ENCODE measurements around the gene PARP6.
"Not testable (repeated sequence)": the region's sequence is repeated elsewhere in the genome, so short reads cannot be mapped to it uniquely, and the experiment has no call there.

Gene PARP6

DNA sequence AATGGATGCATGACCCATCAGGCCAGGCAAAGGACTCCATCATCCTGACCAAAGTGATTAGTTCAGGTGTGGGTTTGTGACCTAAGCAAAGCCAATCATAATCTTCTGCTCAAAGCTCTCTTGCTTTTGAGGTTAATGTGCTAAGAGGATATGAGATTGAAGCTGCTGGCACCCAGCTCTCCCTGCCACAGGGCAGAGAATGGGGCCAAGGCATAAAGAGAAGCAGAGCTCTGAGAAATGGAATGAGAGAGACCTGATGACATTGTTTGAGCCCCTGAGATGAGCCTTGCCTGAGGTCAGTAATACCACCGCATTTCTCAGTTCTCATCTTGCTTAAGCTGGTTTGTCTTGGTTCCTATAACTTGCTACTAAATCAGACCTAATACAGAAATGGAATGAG, 6.4 kb upstream of the PARP6 start:
- no peak for DNase-seq (ENCODE audit: low read depth)

DNA sequence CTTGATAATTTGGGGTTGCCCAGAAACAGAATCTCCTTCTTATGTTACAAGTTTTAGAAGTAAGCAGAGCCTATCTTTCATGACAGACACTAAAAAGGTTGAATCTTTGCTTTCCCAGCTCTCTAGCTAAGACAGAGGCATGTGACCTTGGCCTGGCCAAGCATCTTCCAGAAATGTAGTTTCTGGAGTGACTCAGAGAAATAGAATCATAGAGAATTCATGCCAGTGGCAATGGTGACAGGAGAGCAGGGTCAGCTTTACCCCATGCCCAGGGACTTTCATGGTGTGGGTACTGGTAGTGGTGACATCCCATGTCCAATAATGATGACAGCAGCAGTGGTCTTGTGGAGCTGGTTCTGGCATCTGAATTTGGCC, 4.0 kb upstream of the PARP6 start:
- no peak for DNase-seq (ENCODE audit: low read depth)

DNA sequence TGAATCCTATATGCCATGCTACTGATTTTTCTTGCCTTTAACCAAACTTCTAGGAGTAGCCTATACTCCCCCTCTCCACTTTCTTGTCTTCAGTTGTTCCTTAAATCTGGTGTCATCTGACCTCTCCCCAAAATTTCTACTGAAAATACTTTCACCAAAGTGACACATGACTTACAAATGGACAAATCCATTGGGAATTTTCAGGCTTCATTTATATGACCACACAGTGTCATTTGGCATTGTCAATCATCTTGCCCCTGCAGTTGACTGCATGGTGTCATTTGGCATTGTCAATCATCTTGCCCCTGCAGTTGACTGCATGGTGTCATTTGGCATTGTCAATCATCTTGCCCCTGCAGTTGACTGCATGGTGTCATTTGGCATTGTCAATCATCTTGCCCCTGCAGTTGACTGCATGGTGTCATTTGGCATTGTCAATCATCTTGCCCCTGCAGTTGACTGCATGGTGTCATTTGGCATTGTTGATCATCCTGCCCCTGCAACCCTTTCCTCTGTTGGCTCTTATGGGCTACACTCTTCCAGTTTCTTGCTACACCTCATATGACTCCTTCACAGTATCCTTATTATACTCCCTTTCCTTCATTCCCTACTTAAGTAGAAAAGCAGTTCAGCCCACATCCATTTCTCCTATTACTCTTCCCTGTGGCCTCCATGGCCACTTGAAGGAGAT, 3.4 kb upstream of the PARP6 start:
- DNase-seq (ENCODE audit: low read depth): not testable (repeated sequence)

DNA sequence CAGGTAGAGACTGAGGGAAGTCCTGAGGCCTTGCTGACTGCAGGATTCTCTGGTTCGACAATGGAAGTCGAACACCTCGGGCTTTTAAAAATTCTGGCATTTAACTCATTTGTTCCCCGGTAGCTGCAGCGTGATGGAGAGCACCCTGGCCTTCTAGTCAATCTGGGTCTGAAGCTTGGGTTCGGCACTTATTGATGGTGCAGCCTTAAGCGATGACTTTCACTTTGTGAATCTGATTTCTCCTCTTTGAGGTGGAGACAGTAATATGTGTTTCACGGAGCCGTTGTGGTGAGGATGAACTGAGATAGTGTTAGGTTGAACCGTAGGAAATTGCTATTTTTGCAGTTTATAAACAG, 621 bp upstream of the PARP6 start:
- DNase-seq (ENCODE audit: low read depth): no peak

- DNase-seq (ENCODE audit: low read depth): no peak
Observed at GRCh38 chr15:72271895-72272212, 500 bp downstream of the PARP6 start.

DNA sequence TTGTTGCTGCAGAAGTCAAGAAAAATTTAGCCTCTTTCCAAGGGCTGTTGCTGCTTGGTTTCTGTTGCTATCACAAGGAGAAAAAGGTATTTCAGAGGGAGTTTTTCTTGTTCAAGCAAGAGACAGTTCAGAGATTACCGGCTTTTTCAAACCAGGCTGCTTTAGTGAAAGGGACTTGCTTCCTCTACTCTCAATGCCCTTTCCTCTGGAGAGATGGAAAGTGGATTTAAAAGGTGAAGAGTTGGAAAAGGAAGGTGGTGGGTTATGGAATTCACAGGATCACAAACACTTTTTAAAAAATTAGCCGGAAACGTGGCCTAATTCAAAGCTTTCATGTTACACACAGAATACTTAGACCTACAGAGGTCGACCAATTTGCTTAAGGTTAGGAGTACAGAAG, 1.1 kb downstream of the PARP6 start:
- DNase-seq (ENCODE audit: low read depth): no peak

GRCh38 chr15:72269739-72270138, 2.6 kb downstream of the PARP6 start:
- DNase-seq (ENCODE audit: low read depth): no peak

DNA sequence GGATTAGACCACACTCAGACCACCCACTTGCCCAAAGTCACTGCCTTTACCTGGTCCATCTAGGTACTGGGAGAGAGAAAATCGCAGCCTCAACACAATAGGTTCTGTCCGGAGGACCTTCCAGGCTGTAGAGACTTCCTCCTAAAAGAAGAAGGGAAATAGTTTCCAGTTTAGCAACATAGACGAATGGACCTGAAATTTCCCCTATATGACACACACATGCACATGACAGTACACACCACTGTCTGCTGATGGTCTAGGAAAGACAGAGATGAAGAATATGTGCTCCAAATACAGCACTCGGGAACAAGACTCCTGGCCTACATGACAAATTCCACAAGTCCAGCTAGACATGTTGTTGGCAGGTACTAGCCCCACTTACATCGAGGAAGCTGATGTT, 7.3 kb downstream of the PARP6 start:
- no peak for DNase-seq (ENCODE audit: low read depth)

DNA sequence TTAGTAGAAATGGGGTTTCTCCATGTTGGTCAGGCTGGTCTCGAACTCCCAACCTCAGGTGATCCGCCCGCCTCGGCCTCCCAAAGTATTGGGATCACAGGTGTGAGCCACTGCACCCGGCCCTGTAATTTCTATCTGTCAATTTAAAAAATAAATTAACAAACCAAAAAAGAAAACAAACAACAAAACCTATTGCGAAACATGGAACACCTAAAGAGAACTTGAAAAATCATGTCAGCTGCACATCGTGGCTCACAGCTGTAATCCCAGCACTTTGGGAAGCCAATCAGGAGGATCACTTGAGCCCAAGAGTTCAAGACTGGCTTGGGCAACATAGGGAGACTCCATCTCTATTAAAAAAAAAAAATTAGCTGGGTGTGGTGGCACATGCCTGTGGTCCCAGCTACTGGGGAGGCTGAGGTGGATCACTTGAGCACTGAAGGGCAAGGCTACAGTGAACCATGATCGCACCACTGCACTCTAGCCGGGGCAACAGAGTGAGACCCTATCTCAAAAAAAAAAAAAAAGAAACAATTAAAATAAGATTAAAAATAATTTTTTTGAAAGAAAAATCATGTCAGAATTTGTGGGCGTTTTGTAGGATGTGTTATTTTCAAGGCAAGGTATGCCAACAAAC, 19.6 kb downstream of the PARP6 start:
- no peak for DNase-seq (ENCODE audit: low read depth)

DNA sequence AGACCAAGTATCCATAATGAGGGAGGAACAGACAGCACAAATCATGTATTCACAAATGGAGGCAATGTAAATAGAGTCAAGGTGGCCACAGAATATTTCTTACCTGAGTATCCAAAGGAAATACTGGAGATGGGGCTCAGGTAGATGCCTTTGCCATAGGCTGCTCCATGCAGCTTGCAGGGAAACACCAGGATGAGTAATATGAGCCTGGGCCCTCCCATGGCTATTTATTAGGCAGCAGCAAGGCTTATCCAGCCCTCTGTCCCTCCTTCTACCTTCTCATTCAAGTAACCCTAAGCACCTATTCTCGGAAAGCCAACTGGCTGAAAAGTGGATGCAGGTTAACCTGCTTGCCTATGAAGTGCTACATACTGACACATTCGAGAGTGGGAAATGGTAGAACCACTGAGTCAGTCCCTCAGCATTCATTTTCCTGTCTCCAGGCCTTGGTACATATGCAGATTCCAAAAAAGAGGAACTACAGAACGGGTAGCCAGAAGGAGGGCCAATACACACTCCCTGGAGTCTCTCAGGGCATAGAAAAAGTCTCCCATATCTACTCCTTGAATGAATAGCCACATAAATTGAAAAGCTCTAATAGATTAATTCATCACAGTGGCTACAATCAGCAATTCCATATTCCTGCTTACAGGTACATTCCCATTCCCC, 23.1 kb downstream of the PARP6 start:
- no peak for DNase-seq (ENCODE audit: low read depth)

- no peak for DNase-seq (ENCODE audit: low read depth)
Observed at GRCh38 chr15:72248514-72248913, 23.8 kb downstream of the PARP6 start.

- DNase-seq (ENCODE audit: low read depth): no peak
Observed at GRCh38 chr15:72242775-72243370, 29.5 kb downstream of the PARP6 start.

DNA sequence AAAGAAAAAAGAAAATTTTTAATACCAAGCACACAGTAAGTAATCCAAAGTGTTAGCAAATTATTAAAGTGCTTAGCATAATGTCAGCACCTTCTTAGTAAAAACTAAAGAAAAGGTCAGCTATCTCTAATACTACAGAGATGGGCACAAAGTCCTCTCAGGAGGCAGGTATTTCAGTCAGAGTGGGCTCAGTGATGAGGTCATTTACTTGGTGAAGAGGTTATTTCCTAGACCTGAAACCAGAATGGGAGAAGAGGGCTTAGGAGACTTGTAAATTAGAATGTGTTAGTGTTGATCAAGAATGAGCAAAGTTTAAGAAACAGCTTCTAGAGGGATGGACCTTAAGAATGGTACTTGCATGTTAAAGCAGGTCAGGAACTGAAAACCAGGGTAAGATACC, 32.7 kb downstream of the PARP6 start:
- no peak for DNase-seq (ENCODE audit: low read depth)

DNA sequence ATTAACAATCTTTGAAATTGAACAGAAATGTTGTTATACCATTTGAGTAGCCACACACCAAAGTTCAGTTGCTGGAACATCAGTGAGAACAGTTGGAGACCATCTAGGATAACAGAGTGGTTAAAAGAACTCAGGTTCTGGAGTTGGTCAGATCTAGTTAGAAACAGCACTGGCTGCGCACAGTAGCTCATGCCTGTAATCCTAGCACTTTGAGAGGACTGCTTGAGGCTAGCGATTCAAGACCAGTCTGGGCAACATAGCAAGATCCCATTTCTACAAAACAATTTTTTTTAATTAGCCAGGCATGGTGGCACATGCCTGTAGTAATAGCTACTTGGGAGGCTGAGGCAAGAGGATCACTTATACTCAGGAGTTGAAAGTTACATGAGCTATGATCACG, 33.8 kb downstream of the PARP6 start:
- DNase-seq (ENCODE audit: low read depth): no peak

DNA sequence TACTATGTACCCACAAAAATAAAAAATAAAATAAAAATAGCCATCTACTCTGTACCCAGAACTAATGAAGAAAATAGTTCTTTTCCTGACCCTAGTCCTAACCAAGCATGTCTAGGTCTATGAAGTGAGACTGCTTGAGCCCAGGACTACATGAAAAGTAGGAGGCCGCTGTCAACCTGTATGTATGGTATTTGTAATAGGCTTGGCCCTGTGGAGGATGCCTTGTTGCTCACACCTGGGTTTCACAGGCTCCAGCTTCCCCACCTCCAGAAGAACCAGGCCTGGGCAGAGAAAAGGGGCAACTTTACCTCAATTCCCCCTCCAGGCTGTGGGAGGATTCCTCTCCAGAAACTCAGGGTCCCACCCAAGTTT, 34.5 kb downstream of the PARP6 start:
- DNase-seq (ENCODE audit: low read depth): no peak

DNA sequence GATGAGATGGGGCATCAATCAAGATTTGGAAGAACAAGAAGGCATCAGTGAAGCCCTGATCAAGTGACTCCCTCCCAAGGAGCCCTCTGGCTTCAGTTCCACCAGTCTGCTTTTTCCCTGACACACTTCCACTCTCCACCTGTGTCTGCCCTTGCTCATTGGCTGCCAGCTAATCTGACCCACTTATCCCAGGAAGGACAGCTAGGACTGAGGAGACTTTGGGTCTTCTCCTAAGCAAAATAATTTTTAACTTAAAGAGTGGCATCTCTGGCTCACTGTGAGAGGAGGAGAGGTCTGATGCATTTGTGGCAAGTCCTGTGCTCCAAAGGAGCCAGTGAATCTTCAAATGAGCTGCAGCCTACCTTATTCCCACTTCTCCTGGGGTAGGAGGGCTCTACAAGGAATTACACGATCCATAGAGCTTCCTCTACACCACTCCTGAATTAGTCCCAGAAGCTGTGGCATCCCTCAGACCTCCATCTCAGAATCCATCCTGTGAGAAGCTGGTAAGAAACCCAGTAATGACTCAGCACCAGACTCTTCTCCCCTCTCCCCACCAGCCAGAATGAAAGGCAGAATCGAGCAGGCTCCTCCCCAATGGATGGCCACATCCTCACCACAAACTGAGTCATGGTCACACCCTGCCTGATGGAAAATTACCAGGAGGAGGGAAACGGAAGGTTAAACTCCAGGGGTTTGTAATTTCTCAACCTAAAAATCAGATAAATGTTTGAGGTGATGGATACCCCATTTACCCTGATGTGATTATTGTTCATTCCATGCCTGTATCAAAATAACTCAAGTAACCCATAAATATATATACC, 35.1 kb downstream of the PARP6 start:
- peak; percentile 97 for DNase-seq (ENCODE audit: low read depth)

DNA sequence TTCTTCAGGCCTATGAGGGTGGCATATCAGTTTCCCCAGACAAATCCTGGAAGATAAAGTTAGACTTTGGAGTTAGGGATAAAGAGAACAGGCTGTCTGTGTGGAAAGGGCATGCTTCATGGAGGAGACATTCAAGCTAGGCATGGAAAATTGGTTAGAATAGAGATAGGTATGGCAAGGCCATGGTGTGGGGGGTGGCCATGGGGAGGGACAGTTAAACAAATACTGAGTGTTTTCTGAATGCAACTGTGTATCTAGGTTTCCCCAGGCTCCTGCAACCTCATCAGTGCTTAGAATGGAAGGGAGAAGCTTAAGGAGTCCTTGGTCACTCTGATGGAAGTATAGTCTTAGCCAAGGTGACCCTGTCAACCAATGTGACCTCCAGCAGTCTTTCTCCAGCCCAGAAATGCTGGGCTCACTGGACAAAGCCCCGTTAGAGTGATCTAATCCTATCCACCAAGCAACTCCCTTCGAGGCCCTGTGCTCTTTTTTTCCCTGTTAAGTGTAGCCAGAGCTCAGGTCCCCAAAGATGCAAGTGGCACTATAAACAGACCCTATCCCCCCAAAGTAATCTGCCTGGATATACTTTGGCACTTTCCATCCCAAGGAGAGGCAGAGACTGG, 35.9 kb downstream of the PARP6 start:
- no peak for DNase-seq (ENCODE audit: low read depth)

GRCh38 chr15:72235298-72235697, 37.1 kb downstream of the PARP6 start:
- no peak for DNase-seq (ENCODE audit: low read depth)

- no peak for DNase-seq (ENCODE audit: low read depth)
Observed at GRCh38 chr15:72233769-72234168, 38.6 kb downstream of the PARP6 start.

DNA sequence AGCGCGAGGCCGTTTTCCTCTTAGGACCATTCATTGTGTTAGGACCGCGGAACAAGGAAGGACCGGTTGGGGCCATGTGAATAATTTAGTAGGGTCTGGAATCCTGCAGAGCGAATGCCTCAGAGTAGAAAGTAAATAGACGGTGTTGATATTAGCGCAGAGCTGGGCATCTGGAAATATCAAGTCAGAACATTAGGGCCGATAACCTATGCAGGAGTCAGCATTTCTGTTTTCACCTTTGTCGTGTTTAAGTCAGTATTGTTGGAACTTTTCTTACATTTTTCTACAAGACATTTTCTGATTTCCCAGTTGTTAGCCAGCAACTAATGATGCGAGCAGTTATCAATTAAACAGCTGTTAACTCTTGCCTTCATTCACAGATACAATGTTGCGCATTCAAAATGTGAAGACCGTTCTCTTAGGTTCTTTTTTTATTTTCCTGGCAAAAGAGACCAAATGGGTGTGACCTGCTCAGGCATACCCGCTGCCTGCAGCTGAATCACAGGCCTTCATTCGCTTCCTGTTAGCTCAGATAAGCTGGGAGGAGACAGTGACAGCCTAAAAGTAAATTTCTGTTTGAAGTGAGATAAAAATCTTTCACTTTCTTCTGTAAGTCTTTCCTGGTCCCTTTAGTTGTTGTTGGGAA, 40.4 kb downstream of the PARP6 start:
- peak; percentile 61 for DNase-seq (ENCODE audit: low read depth)

- DNase-seq (ENCODE audit: low read depth): peak; percentile 98
Observed at GRCh38 chr15:72231066-72231832, 41.1 kb downstream of the PARP6 start, which contains the start of gene PKM. TSS of gene PKM (minus strand) at chr15:72231190. CDS start at chr15:72219097, 12,093 bp downstream.

Data from GM04504 (cell line).